Breast epithelium (tissue), 4 donors: Measurements from ENCODE around the gene FAM163A. TPM values are rescaled to one million over a fixed set of nuclear protein-coding genes. Genes with fewer than 3 reads are reported as not detected.

Experiments used
- DNase-seq, 2 donors: peaks; one replicate each; pipeline ENCODE4 v3.0.0-alpha.2; 2019; ENCODE audit warnings: low spot score in 2 of 2
- H3K27ac ChIP-seq, 2 donors: fragments of 200-600 bp; sonication (generic) in 1 of 2; one replicate each; pipeline ENCODE4 v1.5.1; 2016 to 2019; ENCODE audit warnings: mild to moderate bottlenecking in 1 of 2
- H3K27me3 ChIP-seq, 2 donors: fragments of 200-600 bp; sonication (generic) in 1 of 2; one replicate each; pipeline versions ENCODE4 v1.5.1 to v1.6.0; 2017 to 2019; ENCODE audit warnings: control low read depth in 1 of 2, mild to moderate bottlenecking in 1 of 2
- H3K36me3 ChIP-seq: fragments of 200-600 bp; one replicate; pipeline ENCODE4 v1.5.1; 2019
- H3K4me1 ChIP-seq, 2 donors: fragments of 200-600 bp; sonication (generic); one replicate each; pipeline ENCODE4 v1.5.1; 2016 to 2019; ENCODE audit warnings: control low read depth in 1 of 2
- H3K4me3 ChIP-seq, 3 donors: fragments of 200-600 bp; sonication (generic); 1 replicate in 2 of 3; 2 replicates in 1 of 3; pipeline ENCODE4 v1.5.1; 2016 to 2019; ENCODE audit warnings: mild to moderate bottlenecking in 3 of 3, moderate library complexity in 2 of 3
- H3K9me3 ChIP-seq, 2 donors: fragments of 200-600 bp; sonication (generic) in 1 of 2; one replicate each; pipeline ENCODE4 v1.5.1; 2016 to 2019; ENCODE audit warnings: control low read depth in 1 of 2
- POLR2A ChIP-seq: fragments of 450-650 bp; IDR thresholded peaks from one replicate; pipeline ENCODE4 v1.6.1; 2016; ENCODE audit warnings: antibody characterized with exemption, mild to moderate bottlenecking, moderate library complexity
- POLR2AphosphoS5 ChIP-seq, 3 donors: sonication (generic); formaldehyde crosslinking; IDR thresholded peaks; one replicate each; pipeline ENCODE4 v1.6.1; 2017; ENCODE audit warnings: antibody characterized with exemption in 3 of 3
- intact Hi-C: fragments of 100-400 bp; cut with DNase I; formaldehyde crosslinking; loops from one replicate; pipeline ENCODE4 v1.15.1; 2023; ENCODE audit warnings: low total_unique reads
- total RNA-seq, 3 donors: library from RNA; depleted of rRNA; stranded (reverse); fragments of >200 nt; gene quantifications; one replicate each; pipeline ENCODE4 v1.1.0, GENCODE V29; 2016
- TF ChIP-seq, protein P1 (sequence below), 3 donors: fragments of 450-650 bp; IDR thresholded peaks; one replicate each; pipeline ENCODE4 v1.5.1; 2016 to 2017; ENCODE audit warnings: antibody characterized with exemption in 3 of 3, mild to moderate bottlenecking in 3 of 3, moderate library complexity in 3 of 3

FAM163A gene
- total RNA-seq, 3 donors from 2014 or later: not detected

GRCh38 chr1:179814546-179814838 is 71.4 kb downstream of the FAM163A start:
- TF ChIP-seq, protein P1, sequence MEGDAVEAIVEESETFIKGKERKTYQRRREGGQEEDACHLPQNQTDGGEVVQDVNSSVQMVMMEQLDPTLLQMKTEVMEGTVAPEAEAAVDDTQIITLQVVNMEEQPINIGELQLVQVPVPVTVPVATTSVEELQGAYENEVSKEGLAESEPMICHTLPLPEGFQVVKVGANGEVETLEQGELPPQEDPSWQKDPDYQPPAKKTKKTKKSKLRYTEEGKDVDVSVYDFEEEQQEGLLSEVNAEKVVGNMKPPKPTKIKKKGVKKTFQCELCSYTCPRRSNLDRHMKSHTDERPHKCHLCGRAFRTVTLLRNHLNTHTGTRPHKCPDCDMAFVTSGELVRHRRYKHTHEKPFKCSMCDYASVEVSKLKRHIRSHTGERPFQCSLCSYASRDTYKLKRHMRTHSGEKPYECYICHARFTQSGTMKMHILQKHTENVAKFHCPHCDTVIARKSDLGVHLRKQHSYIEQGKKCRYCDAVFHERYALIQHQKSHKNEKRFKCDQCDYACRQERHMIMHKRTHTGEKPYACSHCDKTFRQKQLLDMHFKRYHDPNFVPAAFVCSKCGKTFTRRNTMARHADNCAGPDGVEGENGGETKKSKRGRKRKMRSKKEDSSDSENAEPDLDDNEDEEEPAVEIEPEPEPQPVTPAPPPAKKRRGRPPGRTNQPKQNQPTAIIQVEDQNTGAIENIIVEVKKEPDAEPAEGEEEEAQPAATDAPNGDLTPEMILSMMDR (IDR thresholded peaks at IDR 0.05): no peak
- no peak for TF ChIP-seq POLR2AphosphoS5 (IDR thresholded peaks at IDR 0.05)
- no peak for TF ChIP-seq POLR2A
- DNase-seq: no peak
- intact Hi-C loops: loop anchor here (10.0 kb wide), 1 partner anchor 110 kb away; no protein-coding TSS in a partner anchor
- no peaks in the 10 kb centered on the region for H3K4me1 ChIP-seq
- no peaks in the 10 kb centered on the region for H3K27me3 ChIP-seq
- H3K4me3 ChIP-seq: peak overlapping the region; percentile 34 to 69 (median 50)
- H3K27ac ChIP-seq: peak overlapping the region; percentile 49 to 65
- no peaks in the 10 kb centered on the region for H3K36me3 ChIP-seq
- no peaks in the 10 kb centered on the region for H3K9me3 ChIP-seq

GRCh38 chr1:179815641-179816040 is 72.5 kb downstream of the FAM163A start:
- H3K27ac ChIP-seq: peak overlapping the region; percentile 45 to 65
- DNase-seq: no peak
- H3K4me1 ChIP-seq: no peaks in the 10 kb centered on the region
- H3K9me3 ChIP-seq: no peaks in the 10 kb centered on the region
- no peaks in the 10 kb centered on the region for H3K27me3 ChIP-seq
- H3K36me3 ChIP-seq: no peaks in the 10 kb centered on the region
- peak overlapping the region; percentile 34 to 69 (median 50) for H3K4me3 ChIP-seq
- intact Hi-C loops: loop anchor here (10.0 kb wide), 1 partner anchor 111 kb away; no protein-coding TSS in a partner anchor
- TF ChIP-seq, protein P1 (IDR thresholded peaks at IDR 0.05): no peak
- TF ChIP-seq POLR2A: no peak
- no peak for TF ChIP-seq POLR2AphosphoS5 (IDR thresholded peaks at IDR 0.05)

DNA sequence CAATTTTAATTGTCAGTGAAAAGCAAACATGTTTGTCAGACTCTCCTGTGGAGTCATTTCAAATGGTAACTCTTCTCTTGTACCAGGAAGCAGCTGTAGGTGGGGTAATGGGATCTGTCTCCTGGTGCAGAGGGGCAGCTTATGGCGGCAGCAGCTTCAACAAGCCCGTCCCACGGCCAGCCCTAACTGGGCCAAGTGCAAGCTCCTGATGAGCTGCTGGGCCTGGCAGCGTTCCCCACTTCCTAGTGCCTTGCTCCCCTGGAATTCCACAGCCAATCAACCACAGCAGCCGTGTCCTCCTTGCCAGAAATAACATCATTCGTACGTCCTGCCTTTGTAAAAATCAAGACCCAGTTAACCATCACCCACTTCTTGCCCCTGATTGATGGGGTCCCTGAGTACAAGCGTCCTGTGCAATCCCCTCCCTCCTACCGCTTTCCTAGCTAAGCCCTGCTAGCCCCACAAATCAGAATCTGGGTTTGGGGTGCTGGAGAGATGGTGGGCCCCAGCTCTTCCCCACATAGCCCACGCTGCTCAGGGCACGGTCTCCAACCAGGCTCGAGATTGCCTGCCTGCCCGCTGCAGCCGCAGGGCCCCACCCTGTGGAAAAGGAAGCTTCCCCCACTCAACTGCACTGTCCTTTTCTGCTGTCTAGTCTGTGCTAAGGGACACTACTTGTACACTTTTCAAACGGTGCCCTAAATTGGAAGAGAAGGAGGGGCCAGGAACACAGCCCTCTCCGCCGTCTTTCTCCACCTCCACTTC is 73.3 kb downstream of the FAM163A start:
- intact Hi-C loops: loop anchor here (10.0 kb wide), 1 partner anchor 112 kb away; no protein-coding TSS in a partner anchor
- no peaks in the 10 kb centered on the region for H3K4me1 ChIP-seq
- TF ChIP-seq POLR2A (no peak), POLR2AphosphoS5 (IDR thresholded peaks at IDR 0.05) (no peak)
- TF ChIP-seq, protein P1 (IDR thresholded peaks at IDR 0.05): no peak
- no peak for DNase-seq
- H3K27ac ChIP-seq: peak overlapping the region in 1 of 2 donors; percentile 55
- H3K4me3 ChIP-seq: peak overlapping the region in 1 of 3 donors; percentile 69
- H3K9me3 ChIP-seq: no peaks in the 10 kb centered on the region
- H3K36me3 ChIP-seq: no peaks in the 10 kb centered on the region
- no peaks in the 10 kb centered on the region for H3K27me3 ChIP-seq

DNA sequence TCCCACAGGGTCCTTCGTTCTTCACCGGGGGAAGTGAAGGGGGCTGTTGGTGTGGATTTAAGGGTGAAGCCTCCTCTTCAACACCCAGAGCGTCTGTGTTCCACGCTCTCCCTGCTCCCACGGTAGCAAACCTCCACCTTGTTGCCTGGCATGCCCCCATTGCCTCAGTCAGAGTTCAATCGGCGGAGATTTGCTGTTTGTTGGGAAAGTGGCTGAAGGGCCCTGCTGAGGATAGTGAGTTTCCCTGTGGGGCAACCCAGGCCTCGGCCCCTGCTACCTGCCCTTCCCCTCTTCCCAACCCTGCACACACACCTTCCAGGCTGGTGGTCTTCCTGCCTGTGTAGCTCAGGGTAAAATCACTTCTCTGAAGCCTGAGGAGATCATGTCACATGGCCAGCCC is 74.0 kb downstream of the FAM163A start:
- Histone ChIP-seq H3K4me1 (no peaks in the 10 kb centered on the region), H3K27ac (peak overlapping the region in 1 of 2 donors; percentile 55), H3K36me3 (no peaks in the 10 kb centered on the region), H3K9me3 (no peaks in the 10 kb centered on the region), H3K27me3 (no peaks in the 10 kb centered on the region), H3K4me3 (no peak overlapping the region)
- no peak for DNase-seq
- TF ChIP-seq POLR2A (no peak), POLR2AphosphoS5 (IDR thresholded peaks at IDR 0.05) (no peak)
- TF ChIP-seq, protein P1 (IDR thresholded peaks at IDR 0.05): no peak
- intact Hi-C loops: loop anchor here (10.0 kb wide), 1 partner anchor 112 kb away; no protein-coding TSS in a partner anchor

- intact Hi-C loops: loop anchor here (10.0 kb wide), 1 partner anchor 113 kb away; no protein-coding TSS in a partner anchor
- DNase-seq: no peak
- H3K27ac ChIP-seq: peak overlapping the region in 1 of 2 donors; percentile 55
Observed at GRCh38 chr1:179817789-179818188, 74.7 kb downstream of the FAM163A start.

More at GRCh38 chr1:179817789-179818188, 74.7 kb downstream of the FAM163A start:
- Histone ChIP-seq H3K36me3 (no peaks in the 10 kb centered on the region), H3K27me3 (no peaks in the 10 kb centered on the region), H3K9me3 (no peaks in the 10 kb centered on the region), H3K4me1 (no peaks in the 10 kb centered on the region), H3K4me3 (no peak overlapping the region)
- no peak for TF ChIP-seq POLR2AphosphoS5 (IDR thresholded peaks at IDR 0.05)
- TF ChIP-seq, protein P1 (IDR thresholded peaks at IDR 0.05): no peak
- TF ChIP-seq POLR2A: no peak
